ENCODE data around the gene PIGH. TPM values are rescaled to one million over a fixed set of nuclear protein-coding genes. Genes with fewer than 3 reads are reported as not detected.

Gene PIGH
- 17.2 to 26.6 TPM (median 19.7 TPM) in 5 replicates for total RNA-seq (2022; extraction: Qiagen RNA extraction; ENCODE audit: low read depth)

GRCh38 chr14:67599698-67600561, at the start of gene PIGH:
PIGH (minus strand) TSS chr14:67600268; CDS start chr14:67600203, 65 bp downstream.

GRCh38 chr14:67619446-67620216, 19.6 kb upstream of the PIGH start, which contains the start of gene ARG2:
ARG2 (plus strand) TSS chr14:67619920; CDS start chr14:67619978, 58 bp downstream.

Other genes starting within 250 kb of the PIGH start
- gene ATP6V1D, start 240.5 kb downstream of the PIGH start, total RNA-seq (2022; extraction: Qiagen RNA extraction; ENCODE audit: low read depth) = 73.4 to 127 TPM (median 79.4 TPM) in 5 replicates
- 226 to 380 TPM (median 257 TPM) in 5 replicates for gene EIF2S1, start 239.9 kb downstream of the PIGH start, total RNA-seq (2022; extraction: Qiagen RNA extraction; ENCODE audit: low read depth)
- 22.6 to 30.6 TPM (median 24.8 TPM) in 5 replicates for gene PLEK2, start 188.1 kb downstream of the PIGH start, total RNA-seq (2022; extraction: Qiagen RNA extraction; ENCODE audit: low read depth)
- gene TMEM229B, start 111.5 kb downstream of the PIGH start, total RNA-seq (2022; extraction: Qiagen RNA extraction; ENCODE audit: low read depth) = 0.22 to 0.34 TPM (median 0.28 TPM) in 5 replicates
- 2.8 to 3.6 TPM (median 3.3 TPM) in 5 replicates for gene PLEKHH1, start 67.0 kb downstream of the PIGH start, total RNA-seq (2022; extraction: Qiagen RNA extraction; ENCODE audit: low read depth)
- gene ARG2, start 19.7 kb upstream of the PIGH start, total RNA-seq (2022; extraction: Qiagen RNA extraction; ENCODE audit: low read depth) = 1.3 to 2.0 TPM (median 1.8 TPM) in 5 replicates
- 82.7 to 111 TPM (median 85.9 TPM) in 5 replicates for gene VTI1B, start 74.4 kb upstream of the PIGH start, total RNA-seq (2022; extraction: Qiagen RNA extraction; ENCODE audit: low read depth)
- 65.4 to 67.4 TPM (median 65.7 TPM) in 5 replicates for gene RDH11, start 95.5 kb upstream of the PIGH start, total RNA-seq (2022; extraction: Qiagen RNA extraction; ENCODE audit: low read depth)
- not detected in 5 replicates for gene RDH12, start 101.6 kb upstream of the PIGH start, total RNA-seq (2022; extraction: Qiagen RNA extraction; ENCODE audit: low read depth)
- gene ZFYVE26, start 216.3 kb upstream of the PIGH start, total RNA-seq (2022; extraction: Qiagen RNA extraction; ENCODE audit: low read depth) = 4.9 to 5.9 TPM (median 5.8 TPM) in 5 replicates
- 2.7 to 6.3 TPM (median 4.8 TPM) in 5 replicates for gene RAD51B, start 219.5 kb upstream of the PIGH start, total RNA-seq (2022; extraction: Qiagen RNA extraction; ENCODE audit: low read depth)